Activated CD4-positive, alpha-beta T cell treated with anti-CD3 and anti-CD28 coated beads, Interleukin-2, amount 50 U/mL, for 16 hours (primary cell): ENCODE results near the gene SH3BP2.

Source experiments
- DNase-seq: peaks from one replicate; pipeline ENCODE4 v3.0.0-alpha.2; 2020

The SH3BP2 gene, protein sequence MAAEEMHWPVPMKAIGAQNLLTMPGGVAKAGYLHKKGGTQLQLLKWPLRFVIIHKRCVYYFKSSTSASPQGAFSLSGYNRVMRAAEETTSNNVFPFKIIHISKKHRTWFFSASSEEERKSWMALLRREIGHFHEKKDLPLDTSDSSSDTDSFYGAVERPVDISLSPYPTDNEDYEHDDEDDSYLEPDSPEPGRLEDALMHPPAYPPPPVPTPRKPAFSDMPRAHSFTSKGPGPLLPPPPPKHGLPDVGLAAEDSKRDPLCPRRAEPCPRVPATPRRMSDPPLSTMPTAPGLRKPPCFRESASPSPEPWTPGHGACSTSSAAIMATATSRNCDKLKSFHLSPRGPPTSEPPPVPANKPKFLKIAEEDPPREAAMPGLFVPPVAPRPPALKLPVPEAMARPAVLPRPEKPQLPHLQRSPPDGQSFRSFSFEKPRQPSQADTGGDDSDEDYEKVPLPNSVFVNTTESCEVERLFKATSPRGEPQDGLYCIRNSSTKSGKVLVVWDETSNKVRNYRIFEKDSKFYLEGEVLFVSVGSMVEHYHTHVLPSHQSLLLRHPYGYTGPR

DNA sequence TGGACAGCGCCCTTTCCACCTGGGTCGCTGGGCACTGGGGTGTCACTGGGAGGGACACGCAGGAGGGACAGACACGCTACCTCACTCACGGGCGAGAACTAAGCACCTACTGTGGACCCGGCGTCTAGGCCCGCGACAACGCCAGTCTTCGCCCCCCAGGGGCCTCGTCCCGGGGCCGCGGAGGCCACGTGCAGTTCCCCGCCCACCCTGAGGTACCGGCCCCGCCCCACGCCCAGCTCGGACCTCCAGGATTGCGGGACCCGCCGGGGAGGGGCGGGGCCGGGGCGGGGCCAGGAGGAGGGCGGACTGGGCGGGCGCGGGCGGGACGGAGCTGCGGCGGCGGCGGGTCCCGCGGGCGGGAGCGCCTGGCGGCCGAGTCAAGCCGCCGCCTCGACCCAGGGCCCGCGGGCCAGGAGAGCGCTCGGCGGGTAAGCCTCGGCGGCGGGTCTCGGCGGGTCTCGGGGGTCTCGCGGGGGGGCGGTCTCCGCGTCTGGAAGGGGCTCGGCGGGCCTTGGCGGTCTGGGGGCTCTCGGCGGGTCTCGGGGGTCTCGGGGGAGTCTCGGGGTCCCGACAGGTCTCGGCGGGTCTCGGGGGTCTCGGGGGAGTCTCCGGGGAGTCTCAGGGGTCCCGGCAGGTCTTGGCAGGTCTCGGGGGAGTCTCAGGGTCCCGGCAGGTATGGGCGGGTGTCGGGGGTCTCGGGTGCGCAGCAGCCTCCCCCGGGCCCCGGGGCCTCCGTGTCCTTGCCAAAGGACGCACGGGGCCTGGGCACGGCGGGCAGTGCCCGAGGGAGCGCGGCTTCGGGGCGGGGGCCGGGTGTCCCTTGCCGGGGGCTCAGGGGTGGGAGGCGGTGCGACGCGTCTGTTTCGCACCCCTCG is at the start of gene SH3BP2:
Gene SH3BP2 (plus strand): TSS at position 375 of the 875 bp plus-strand sequence. CDS start 27,533 bp downstream, outside the sequence.
- DNase-seq: peak; percentile 57

DNA sequence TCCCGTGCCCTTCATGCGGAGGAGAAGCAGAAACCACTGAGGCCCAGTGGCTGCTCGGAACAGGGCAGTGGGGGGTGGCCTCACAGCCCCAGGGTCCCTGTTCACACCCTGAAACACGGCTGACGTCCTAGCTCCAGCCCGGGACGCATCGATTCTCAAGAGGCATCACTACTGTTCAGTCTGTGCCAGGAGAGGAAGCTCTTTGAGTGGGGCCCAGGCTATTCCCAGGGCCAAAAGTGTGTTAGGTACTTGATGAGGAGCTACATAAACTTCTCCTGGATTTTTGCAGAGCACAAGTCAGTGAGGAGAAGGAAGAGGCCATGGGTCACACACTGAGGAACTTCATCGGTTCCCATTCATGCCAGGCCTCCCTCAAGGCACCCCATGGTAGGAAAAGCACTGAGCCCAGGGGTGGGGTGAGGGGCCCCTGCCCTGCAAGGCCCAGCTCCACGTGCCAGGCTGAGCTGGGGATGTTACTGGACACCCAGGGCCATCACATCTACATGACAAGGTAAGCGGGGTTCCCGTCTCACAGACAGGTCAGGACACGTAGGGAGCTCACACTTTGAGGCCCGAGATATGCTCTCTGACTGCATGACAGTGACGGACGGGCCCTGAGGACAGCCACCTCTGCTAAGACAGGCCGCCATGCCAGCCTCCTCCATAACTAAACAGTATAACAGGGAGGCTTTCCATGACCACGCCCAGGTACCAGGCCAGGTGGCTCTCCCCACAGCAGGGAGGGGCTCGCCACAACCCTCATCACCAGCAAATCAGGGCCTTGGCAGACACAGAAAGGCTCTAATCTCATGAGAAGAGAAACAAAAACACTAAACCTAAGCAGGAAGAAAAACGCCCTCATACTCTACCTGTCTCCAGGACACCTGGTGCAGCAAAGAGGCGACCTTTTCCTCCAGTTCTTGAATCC is 49.1 kb upstream of the SH3BP2 start:
- DNase-seq: no peak

DNA sequence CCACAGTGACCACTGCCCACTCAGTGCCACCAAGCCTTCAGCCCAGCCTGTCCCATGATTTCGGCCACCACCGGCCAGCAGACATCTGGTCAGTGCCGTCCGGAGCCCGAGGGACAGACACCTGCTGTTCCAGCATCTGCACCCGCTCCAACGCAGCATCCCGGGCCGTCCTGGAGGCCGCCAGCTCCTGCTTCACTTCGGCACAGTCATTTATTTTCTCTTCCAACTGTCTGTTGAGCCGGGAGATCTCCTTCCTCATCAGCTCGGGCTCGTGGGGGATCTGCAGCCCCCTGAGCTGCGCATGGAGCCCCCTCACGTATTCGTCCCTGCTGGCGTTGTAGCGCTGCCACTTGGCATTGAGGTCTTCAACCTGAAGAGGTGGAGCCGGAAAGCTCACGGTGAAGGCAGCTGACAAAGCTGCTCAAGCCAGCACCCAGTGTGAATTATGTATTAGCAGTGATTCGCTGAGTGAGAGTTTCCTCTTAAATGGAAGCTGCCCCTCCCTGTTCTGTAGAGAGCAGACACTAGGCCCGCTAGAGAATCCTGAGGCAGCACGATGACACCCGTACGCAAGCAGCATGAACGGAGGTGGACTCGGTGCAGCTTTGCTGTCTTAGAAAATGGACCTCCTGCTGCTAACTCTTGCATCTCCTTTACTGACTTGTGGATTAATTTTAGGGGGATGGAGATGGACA is 48.2 kb upstream of the SH3BP2 start:
- no peak for DNase-seq

DNA sequence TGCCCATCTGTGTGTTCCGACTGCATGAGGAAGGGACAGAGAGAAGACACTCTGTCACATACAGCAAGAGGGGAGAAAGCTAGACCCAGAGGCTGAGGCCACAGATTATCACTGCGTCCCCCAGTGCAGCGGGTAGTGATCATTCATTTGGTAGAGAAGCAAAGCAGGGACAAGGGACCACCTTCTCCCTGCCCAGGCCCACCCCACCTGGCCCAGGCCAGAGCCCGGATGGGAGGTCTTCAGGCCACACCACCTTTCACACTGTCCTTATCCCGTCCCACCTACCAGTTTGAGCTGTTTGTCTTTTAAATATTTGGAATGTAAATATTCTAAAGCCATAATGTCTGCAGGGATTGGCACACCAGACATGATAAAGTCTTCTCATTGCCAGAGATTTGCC is 47.4 kb upstream of the SH3BP2 start:
- no peak for DNase-seq

DNA sequence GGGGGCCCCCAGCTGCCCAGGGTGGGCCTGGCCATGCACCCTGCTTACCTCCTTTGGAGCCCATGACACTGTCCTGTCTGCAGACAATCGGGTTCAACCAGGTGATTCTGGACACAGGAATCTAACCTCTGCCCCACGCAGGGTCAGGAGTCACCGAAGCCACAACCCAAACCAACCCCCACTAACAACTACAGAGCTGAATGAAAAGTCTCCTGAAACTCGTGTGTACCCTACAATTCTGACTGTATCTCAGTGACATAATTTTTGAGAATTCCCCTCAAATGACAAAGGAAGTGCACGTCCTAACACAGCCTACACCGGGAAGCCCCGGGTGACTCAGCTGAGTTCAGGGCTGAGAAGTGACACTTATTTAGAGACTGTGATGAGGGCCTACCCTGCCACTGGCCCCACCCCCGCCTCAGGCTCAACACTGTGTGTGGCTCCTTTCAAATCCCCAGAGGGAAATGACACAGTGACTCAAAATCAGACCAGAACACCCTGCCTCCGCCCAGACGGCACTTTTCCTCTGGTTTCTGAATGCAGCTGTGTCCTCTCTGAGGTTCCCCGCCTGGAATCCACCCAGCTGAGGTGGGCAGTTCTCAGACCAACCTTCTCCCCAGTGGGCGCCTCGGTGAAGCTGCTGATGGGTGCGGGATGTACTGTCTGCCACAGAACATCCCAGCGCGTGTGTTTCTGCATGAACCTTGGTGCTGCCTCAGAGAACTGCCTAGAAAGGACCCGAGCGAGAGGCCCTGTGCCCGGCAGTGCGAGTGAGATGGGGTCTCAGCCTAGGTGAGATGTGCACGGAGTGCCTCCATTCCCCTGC is 46.7 kb upstream of the SH3BP2 start:
- DNase-seq: peak; percentile 98

DNA sequence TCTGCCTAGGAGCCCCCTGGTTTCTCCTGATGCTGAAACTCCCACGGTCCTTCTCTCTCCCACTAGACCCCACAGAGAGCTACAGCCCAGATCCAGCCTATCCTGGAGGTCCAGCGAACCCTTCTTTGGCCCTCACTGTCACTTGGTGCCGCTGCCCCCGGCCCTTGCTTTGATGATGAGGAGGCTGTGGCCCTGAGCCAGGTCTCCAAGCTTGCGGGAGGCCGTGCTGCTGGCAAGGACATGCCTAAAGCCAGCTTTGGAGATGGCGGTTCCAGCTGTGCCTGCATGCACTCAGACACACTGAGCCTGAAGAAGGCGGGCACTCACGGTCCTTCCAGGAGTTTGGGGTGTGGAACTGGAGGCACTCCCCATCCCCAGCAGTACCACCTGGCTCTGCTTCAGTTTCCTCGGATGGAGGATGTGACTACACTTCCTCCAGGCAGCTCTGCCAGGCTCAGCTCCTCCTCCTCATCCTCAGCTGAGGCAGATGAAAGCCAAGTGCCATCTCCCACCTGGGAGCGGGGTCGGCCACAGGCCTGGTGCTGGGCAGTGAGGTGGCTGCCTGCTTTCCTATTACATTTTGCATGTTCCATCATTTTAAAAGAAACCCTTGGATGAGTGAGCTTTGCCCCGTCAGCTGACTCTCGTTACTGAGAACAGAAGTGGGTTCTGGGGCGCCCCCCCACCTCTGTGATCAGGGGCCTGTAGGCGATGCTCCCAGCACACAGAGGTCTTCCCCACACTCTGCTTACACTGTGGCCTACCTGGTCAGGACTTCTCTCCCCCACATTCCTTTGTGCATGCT is 45.8 kb upstream of the SH3BP2 start:
- peak; percentile 37 for DNase-seq

DNA sequence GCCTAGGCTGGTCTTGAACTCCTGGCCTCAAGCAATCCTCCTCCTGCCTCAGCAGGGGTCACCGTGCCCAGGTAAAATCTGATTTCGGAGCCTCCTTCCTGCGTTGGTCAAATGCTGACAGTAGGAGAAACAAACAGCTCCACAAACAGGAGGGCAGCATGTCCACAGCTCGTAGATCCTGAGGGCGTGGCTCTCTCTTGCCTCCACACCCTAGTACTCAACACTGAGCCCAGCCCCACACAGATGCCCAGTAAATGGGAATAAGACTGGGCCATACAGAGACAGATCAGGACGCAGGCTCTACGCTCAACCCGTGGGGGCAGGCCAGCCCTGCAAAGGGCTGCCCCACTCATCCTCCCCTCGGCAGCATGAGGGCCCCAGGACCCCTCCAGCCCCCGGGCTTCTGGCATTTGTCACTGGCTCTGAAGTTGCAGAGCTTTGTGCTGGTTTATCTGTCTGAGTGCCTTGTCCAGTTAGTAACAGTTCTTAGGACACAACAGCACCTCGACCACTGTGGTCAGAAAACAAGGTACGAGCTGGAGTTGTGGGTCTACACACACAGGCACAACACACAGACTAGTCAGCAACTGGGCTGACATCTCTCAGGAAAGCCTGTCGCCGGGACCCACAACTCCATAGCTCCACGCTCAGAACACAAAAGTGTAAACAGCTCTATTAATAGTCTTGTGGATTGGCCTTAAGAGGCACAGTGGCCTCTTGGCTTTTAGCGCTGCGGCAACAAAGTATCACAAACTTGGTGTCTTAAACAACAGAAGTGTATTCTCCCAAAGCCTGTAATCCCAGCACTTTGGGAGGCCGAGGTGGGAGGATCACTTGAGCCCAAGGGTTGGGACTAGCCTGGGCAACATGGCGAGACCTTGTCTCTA is 41.9 kb upstream of the SH3BP2 start:
- DNase-seq: no peak

DNA sequence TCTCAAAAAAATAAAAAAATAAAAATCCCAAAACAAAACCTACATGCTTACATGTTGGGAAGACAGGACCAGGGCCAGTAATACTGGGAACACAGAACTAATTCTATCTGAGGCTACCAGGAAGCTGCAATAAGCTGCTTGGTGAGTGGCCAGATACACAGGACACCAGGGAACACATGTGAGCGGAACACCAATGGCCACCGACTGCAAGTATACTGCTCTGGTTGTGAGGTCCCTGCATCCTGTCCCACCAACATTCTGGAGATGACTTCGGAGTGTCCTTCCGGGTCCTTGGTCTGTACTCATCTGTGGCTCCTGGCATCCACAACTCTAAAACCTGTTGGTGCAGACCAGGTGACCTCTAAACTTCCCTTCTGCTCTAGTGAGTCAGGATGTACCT is 39.4 kb upstream of the SH3BP2 start:
- no peak for DNase-seq

DNA sequence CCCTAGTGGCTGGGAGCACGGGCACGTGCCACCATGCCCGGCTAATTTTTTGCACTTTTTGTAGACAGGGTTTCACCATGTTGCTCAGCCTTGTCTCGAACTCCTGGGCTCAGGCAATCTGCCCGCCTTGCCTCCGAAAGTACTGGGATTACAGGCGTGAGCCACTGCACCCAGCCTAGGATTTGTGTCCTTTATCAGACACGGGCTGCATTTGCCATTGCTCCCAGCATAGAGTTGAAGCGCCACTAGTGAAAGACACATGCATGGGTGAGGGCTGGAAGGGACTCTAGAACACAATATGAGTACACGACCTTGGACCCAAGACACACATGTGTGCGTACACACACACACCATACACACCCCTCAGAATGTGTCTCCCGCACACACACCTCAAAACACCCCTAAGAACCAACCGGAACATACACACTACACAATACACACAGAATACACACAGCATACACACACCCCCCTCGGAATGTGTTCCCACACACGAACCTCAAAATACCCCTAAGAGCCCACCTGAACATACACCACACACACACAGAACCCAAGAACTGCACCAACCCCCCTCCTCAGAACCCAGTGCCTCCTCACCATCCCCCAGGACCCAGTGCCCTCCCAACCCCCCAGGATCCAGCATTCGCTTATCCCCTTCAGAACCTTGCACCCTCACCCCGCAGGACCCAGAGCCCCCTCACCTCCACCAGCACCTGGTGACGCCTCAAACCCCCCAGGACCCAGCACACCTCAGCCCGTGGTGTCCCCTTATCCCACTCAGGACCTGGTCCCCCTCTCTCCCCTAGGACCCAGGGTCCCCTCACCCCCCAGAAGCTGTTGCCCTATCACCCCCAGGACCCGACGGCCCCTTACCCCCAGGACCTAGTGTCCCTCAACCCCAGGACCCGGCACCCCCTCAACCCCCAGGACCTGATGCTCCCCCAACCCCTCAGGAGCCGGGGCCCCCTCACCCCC is 37.8 kb upstream of the SH3BP2 start:
- DNase-seq: no peak

DNA sequence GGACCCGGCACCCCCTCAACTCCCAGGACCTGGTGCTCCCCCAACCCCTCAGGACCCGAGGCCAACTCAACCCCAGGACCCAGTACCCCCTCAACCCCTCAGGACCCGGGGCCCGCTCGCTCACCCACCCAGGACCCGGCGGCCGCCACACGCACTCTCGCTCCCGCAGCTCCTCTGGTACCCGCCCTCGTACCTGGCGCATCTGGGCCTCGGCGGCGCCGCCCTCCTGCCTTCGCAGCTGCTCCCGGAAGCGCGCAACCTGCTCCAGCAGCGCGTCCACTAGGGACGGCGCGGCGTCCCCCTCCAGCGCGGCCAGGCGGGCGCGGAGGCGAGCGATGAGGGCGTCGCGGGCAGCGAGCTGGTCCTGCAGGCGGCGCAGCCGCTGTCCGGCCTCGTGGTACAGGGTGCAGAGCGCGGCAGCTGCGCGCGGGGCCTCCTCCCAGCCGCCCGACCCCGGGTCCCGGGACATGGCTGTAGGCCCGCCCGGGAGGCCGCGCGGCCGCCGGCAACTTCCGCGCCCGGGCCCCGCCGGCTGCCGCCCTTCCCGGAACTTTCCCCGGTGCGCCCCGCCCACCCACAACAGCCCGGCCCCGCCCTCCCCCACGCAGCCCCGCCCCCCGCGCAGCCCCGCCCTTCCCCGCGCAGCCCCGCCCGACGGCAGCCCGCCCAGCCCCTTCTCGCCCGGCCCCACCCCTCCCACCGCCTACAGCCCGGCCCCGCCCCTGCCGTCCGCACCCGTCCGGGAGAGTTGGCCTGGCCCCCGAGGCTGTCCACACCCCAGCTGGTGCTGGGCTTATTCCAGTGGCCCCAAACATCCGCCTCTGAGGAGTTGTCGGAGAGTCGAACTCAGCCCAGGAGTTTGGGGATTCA is 36.8 kb upstream of the SH3BP2 start, which contains the start of gene TNIP2:
Gene TNIP2 (minus strand): TSS at position 516 of the 870 bp plus-strand sequence. CDS start 47 bp downstream, at position 469.
- peak; percentile 79 for DNase-seq

DNA sequence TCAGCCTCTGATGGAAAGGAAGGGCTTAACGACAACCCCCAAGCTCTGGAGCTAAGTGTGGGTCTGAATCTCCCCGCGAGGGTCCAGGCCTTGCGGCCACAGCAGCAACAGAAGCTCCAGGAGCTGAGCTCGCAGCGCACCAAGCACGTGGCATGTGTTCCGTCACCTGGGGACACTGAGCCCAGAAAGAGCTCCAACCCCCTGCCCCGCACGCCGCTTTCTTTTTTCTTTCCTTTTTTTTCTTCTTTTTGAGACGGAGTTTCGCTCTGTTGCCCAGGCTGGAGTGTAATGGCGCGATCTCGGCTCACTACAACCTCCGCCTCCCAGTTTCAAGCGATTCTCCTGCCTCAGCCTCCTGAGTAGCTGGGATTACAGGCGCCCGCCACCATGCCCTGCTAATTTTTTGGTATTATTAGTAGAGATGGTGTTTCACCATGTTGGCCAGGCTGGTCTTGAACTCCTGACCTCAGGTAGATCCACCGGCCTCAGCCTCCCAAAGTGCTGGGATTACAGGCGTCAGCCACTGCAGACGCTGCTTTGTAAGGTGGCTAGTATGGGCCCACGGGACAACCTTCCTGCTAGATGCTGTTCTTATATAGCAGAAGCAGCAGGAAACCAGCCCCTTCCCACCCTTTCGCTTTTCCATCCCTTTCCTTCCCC is 36.1 kb upstream of the SH3BP2 start:
- no peak for DNase-seq

DNA sequence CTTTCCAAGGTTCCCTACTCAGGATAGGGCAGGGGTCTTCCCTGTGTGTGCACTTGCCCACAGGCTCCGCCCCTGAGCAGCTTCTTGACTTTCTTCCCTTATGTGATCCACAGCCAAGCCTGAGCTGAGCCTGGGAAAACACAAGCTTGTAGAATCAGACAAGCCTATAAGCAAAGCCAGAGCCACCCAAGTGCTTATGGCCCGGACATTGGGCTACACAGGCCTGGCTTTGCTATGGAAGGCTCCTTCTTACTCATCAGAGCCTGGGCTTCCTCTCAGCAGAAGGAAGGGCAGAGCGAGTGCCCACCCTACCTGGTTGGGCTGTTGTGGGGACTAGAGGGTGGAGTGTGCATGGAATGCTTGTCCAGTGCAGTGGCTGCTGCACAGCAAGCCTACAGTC is 35.5 kb upstream of the SH3BP2 start:
- no peak for DNase-seq

DNA sequence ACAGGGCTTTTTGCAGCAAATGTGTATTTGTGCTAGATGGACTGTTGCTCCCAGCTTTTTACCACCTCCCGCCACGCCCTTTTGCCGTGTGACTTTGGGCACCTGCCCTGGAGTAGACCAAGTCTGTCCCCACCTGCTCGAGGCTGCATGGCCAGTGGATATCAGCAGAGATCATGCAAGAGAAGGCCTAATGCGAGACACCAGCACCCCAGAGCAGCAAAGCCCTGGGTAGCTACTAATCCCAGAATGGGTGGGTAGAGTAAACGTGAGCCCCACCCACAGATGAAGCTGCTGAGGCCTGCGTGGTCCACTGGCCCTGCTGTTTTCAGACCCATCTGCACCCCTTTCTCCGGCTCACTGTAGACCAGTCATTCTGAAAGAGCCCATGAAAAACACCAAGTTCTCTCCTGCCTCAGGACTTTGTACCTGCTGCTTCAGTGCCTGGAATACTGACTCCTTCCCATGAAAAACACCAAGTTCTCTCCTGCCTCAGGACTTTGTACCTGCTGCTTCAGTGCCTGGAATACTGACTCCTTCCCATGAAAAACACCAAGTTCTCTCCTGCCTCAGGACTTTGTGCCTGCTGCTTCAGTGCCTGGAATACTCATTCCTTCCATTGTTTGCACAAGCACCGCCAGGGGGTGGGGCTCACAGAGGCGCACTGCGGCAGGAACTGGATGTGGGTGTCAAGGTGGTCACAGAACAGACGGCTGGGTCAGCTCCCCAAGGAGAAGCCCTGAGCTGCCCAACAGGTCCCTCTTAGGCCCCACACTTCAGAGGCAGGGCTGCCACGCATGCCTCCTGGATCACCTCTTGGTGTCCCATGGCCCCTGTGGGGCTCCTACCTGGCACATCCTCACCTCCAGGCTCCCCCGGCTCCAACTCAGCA is 31.6 kb upstream of the SH3BP2 start:
- DNase-seq: peak; percentile 28

DNA sequence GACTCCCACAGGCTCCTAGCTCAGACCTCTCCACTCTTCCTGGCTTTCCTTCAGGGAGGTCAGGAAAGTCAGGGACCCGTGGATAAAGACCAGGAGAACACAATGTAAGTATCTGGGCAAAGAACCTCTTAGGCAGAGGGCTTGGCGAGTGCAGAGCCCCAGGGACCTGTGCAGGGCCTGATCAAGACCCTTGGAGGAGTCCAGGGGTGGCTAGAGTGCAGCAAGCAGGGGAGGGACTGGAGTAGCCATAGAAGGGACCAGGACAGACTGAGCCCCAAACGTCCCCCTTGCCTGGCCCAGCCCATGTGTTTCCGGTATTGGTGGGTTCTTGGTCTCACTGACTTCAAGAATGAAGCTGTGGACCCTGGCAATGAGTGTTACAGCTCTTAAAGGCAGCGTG is 30.8 kb upstream of the SH3BP2 start:
- no peak for DNase-seq
